ENCODE measurements around the gene FBXO42.
"Not testable (repeated sequence)": the region's sequence is repeated elsewhere in the genome, so short reads cannot be mapped to it uniquely, and the experiment has no call there.

The FBXO42 gene

GRCh38 chr1:16262067-16262466 is 90.2 kb downstream of the FBXO42 start:
- Histone ChIP-seq H2AFZ (ENCODE audit: low read depth) (no peak overlapping the region), H4K20me1 (ENCODE audit: insufficient read depth) (no peaks in the 10 kb centered on the region; the same call in 1 of the 2 replicates), H3K4me1 (ENCODE audit: low read depth, poor library complexity, severe bottlenecking) (peaks cover 16% of the 10 kb centered on the region), H3K27me3 (ENCODE audit: insufficient read depth, low read depth) (no peaks in the 10 kb centered on the region), H3K79me2 (ENCODE audit: insufficient read depth, low read depth) (no peaks in the 10 kb centered on the region), H3K4me3 (IDR thresholded peaks at IDR 0.05; ENCODE audit: insufficient read depth, low read depth, low read length) (no peak overlapping the region), H3K9ac (no peak overlapping the region), H3K4me2 (no peak overlapping the region), H3K27ac (no peak overlapping the region), H3K36me3 (ENCODE audit: insufficient read depth) (no peaks in the 10 kb centered on the region)
- no peak for TF ChIP-seq CTCF (conservative IDR thresholded peaks at IDR 0.05; ENCODE audit: low read depth, low read length)

GRCh38 chr1:16260814-16261213 is 91.5 kb downstream of the FBXO42 start:
- H4K20me1 ChIP-seq (ENCODE audit: insufficient read depth) = no peaks in the 10 kb centered on the region; the same call in 1 of the 2 replicates
- H3K4me3 ChIP-seq (IDR thresholded peaks at IDR 0.05; ENCODE audit: insufficient read depth, low read depth, low read length) = no peak overlapping the region
- H3K9ac ChIP-seq = no peak overlapping the region
- H2AFZ ChIP-seq (ENCODE audit: low read depth) = no peak overlapping the region
- H3K4me1 ChIP-seq (ENCODE audit: low read depth, poor library complexity, severe bottlenecking) = peaks cover 4% of the 10 kb centered on the region
- TF ChIP-seq CTCF (conservative IDR thresholded peaks at IDR 0.05; ENCODE audit: low read depth, low read length) = no peak
- H3K4me2 ChIP-seq = no peak overlapping the region
- no peaks in the 10 kb centered on the region for H3K79me2 ChIP-seq (ENCODE audit: insufficient read depth, low read depth)
- no peak overlapping the region for H3K27ac ChIP-seq
- H3K27me3 ChIP-seq (ENCODE audit: insufficient read depth, low read depth) = no peaks in the 10 kb centered on the region
- no peaks in the 10 kb centered on the region for H3K36me3 ChIP-seq (ENCODE audit: insufficient read depth)

GRCh38 chr1:16258591-16259135 is 93.6 kb downstream of the FBXO42 start:
- Histone ChIP-seq H2AFZ (ENCODE audit: low read depth) (no peak overlapping the region), H3K36me3 (ENCODE audit: insufficient read depth) (no peaks in the 10 kb centered on the region), H4K20me1 (ENCODE audit: insufficient read depth) (no peaks in the 10 kb centered on the region), H3K4me3 (IDR thresholded peaks at IDR 0.05; ENCODE audit: insufficient read depth, low read depth, low read length) (no peak overlapping the region), H3K9ac (no peak overlapping the region), H3K27ac (no peak overlapping the region), H3K4me1 (ENCODE audit: low read depth, poor library complexity, severe bottlenecking) (peaks cover 16% of the 10 kb centered on the region), H3K27me3 (ENCODE audit: insufficient read depth, low read depth) (no peaks in the 10 kb centered on the region), H3K79me2 (ENCODE audit: insufficient read depth, low read depth) (no peaks in the 10 kb centered on the region), H3K4me2 (no peak overlapping the region)
- TF ChIP-seq CTCF (conservative IDR thresholded peaks at IDR 0.05; ENCODE audit: low read depth, low read length) = no peak

GRCh38 chr1:16257968-16258367 is 94.3 kb downstream of the FBXO42 start:
- no peak overlapping the region for H3K4me2 ChIP-seq
- no peak overlapping the region for H3K9ac ChIP-seq
- no peak overlapping the region for H2AFZ ChIP-seq (ENCODE audit: low read depth)
- no peak for TF ChIP-seq CTCF (conservative IDR thresholded peaks at IDR 0.05; ENCODE audit: low read depth, low read length)
- no peaks in the 10 kb centered on the region for H3K36me3 ChIP-seq (ENCODE audit: insufficient read depth)
- no peaks in the 10 kb centered on the region for H3K79me2 ChIP-seq (ENCODE audit: insufficient read depth, low read depth)
- peaks cover 22% of the 10 kb centered on the region for H3K4me1 ChIP-seq (ENCODE audit: low read depth, poor library complexity, severe bottlenecking)
- H3K27ac ChIP-seq = no peak overlapping the region
- no peaks in the 10 kb centered on the region for H4K20me1 ChIP-seq (ENCODE audit: insufficient read depth)
- no peaks in the 10 kb centered on the region for H3K27me3 ChIP-seq (ENCODE audit: insufficient read depth, low read depth)
- H3K4me3 ChIP-seq (IDR thresholded peaks at IDR 0.05; ENCODE audit: insufficient read depth, low read depth, low read length) = no peak overlapping the region

GRCh38 chr1:16257556-16257955 is 94.7 kb downstream of the FBXO42 start:
- not testable (repeated sequence) for H3K9ac ChIP-seq; H3K27me3 ChIP-seq (ENCODE audit: insufficient read depth, low read depth); H2AFZ ChIP-seq (ENCODE audit: low read depth); H4K20me1 ChIP-seq (ENCODE audit: insufficient read depth); H3K4me3 ChIP-seq (IDR thresholded peaks at IDR 0.05; ENCODE audit: insufficient read depth, low read depth, low read length); H3K36me3 ChIP-seq (ENCODE audit: insufficient read depth); H3K4me2 ChIP-seq; H3K79me2 ChIP-seq (ENCODE audit: insufficient read depth, low read depth); H3K27ac ChIP-seq
- H3K4me1 ChIP-seq (ENCODE audit: low read depth, poor library complexity, severe bottlenecking) = peaks cover 22% of the 10 kb centered on the region

Data from KMS-11 (cell line).